Glomerular visceral epithelial cell (primary cell): ENCODE results near the gene XPA.
A peak's percentile ranks its signal among the peaks of the same experiment; 100 is the strongest.

Experiments used
- DNase-seq: peaks from one replicate; pipeline ENCODE4 v3.0.0-alpha.2; 2016; ENCODE audit errors: extremely low spot score

Gene XPA

DNA sequence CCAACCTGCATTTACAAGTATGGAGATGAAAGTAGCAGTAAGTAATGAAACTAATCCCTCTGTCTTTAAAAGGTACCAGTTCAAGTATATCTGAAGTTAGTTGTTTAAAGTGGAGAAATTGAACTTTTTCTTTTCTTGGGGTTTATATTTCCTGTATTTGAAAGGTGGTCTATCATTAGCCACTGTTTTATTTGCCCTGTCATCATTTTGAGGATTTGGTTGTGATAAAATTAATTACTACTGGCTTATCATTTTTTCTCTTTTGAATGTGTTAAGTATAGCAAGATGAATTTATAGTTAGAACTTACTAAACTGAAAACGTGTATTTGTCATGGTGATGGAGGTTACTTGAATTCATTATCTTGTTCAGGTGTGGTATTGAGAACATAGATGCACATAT, 38.4 kb downstream of the XPA start:
- DNase-seq = no peak

DNA sequence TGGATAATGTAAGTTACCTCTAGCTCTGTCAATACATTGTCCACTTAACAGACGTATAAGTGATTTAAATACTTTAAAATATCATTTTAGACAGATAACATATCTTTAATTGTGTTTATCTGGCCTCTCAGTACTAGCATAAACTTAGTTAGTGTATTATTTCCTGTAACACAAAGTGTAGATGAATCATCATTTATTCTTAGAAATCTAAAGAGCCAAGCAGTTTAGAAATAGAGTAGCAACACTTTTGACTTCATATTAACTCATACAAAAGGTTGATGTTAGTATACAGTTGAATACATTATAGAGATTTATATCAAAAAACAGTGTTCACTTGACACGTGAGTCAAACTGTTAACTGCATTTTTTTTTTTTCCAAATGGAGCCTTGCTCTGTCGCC, 45.5 kb downstream of the XPA start:
- no peak for DNase-seq

DNA sequence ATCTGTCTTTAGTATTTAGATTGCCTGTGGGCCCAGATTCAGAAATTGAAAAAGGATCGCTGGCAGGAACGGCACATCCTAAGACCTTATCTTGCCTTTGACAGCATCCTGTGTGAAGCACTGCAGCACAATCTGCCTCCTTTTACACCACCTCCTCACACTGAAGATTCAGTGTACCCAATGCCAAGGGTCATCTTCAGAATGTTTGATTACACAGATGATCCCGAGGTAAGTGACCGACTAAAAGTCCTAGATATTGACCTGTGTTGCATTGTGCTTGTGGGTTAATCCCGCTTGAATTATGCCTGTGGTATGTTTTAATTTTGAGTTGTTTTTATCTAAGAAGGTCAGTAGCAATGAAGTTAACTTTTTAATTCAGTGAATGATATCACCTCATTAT, 49.1 kb downstream of the XPA start:
- no peak for DNase-seq

DNA sequence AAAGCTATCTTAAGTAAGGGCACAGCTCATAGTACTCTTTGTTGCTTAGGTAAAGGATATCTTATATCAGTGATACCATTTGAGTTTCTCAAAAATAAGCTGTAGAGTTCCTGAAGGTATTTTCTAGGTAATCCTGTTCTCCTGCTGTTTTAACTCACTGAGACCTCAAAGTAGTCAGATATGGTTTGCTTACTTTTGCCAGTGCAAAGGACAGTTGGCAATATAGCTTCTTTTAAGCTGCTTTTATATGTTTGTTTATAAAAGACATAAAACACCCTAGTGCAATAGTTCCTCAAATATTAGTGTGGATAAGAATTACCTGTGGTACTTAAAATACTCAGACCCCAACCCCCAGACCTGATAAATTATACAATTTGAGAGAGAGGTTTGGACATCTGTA, 51.4 kb downstream of the XPA start:
- no peak for DNase-seq

DNA sequence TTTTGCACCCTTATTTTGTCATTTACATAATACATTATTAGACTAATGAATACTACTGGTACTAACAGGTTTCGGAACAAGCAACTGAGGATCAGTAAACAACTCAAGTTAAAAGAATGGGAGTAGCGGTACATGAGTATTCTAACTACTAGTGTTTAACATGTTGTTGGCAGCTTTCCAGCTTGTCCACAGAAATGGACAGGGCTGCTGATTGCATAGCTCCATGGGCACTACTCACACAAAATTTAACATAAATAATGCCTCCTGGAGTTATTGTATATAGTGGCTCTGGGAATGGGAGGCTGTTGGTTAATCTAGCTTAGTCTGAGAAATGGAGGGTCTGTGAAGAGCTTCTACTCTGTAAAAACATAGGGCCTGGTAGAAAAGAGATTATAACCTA, 56.8 kb downstream of the XPA start:
- no peak for DNase-seq

DNA sequence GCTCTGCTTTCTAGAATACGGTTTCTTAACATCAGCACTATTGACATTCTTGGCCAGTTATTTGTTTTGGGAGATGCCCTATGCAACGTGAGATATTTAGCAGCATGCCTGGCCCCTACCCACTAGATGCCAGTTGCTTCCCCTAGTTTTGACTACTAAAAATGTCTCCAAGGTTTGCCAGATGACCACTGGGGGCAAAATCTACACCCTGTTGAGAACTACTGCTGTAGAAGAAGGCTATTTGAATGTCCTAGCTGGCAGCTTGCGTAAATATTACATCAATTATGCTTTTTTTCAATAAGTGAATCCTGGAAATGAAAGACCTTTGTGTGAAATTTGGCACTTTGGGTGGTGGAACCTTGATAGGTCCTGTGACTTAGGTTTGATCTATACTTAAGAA, 58.5 kb downstream of the XPA start:
- no peak for DNase-seq

DNA sequence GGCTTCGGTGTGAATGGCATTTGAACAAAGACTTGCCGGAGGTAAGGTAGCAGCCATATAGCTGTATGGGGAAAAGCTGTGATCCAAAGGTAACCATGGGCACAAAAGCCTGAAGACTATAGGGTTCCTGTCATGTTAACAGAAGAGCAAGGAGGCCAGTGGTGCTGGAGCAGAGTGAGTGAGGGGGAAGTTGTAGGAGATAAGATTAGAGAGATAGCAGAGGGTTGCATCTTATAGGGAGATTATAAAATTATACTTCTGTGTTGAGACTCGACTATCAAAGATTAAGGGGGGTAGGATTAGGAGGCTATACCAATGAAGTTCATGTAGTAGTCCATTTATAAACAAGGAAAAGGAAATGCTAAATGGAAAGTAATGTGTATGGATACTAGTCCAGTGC, 60.2 kb downstream of the XPA start:
- no peak for DNase-seq

DNA sequence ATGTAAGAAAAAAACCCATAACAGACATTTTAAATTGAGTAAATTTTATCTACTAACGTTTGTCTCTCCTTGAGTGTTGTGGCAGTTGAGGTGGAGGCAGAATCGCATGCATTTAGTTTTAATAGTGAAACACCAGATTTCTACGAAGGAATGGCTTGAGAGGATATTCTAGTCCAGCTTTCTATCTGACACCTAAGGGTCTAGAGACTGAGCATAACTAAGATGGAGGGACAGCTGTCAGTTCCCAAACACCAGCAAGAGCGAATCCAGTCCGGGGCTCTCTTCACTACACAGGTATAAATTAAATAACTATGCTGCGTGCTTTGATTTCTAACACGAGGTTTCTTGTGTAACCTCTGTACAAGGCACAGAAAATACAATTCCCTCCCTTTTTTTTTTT, 62.1 kb downstream of the XPA start:
- DNase-seq = no peak

DNA sequence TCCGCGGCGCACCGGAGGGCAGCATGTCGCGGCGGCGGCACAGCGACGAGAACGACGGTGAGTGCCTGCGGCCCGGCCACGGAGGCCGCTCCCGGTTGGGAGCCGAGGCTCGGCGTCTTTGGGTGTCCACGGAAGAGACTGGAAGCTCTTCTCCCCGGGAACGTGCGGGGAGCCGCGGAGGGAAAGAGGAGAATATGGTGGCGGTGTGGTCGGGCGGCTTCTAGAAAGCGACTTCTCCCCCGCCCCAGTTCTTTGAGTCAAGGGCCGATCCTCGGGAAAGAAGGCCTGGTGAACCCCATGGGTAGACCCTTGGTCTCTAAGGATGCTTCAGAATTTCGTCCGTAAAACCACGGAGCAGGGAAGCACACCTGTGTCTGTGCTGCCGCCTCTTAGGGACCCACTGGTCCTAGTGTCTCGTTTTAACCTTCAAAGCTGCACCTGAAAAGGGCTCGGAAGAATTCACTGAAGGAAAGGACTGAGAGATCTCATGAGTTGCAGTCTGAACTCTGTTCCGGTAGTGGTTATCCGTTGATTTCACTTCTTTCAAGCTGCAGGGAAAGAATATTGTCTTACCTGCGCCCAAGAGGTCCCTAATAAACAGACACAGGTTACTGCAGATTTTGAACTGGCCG, 63.2 kb downstream of the XPA start:
- DNase-seq = peak; percentile 5

DNA sequence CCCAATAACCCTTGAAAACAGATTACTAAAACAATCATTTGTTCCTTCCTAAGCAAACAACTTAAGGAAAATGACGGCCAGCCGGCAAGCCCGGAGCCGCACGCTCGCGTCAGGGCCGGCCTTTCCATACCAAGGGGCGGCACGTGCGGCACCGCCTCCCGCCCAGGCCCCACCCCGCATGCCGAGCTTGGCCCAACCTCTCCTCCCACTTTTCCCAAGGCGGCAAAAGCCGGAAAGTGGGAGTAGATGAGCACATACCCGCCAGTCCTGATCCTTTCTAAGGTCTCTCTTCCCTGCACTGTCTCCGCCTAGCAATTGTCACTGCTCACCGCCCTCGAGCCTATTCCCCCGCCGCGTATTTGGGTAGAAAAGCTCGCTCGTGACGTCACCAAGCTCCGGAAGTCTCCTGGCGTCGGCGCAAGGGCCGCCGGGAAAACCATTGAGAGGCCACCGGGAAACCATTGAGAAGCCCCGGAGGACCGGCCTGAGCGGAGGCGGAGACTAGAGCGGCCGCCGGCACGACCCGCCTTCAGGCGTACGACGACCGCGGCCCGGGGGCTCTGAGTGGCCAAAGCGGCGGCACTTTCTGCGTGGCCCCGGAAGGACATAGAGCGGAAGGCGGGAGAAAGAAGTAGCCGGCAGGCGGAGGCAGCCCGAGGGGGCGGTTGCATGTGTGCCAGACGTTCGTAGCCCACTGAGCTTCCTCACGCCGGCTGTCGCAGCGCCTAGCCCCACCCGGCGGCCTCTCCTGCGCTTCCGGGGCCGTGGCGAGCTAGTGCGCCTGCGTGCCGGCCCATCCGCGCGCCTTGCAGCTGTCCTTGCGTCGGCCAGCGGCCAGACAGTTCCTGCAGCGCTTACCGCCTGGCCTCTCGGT, 63.9 kb downstream of the XPA start, which contains the start of the genes NCBP1 and TSTD2:
Gene NCBP1 (plus strand): TSS at position 837 of the 874 bp plus-strand sequence. CDS start 61 bp downstream, outside the sequence.
Gene TSTD2 (minus strand): TSS at position 384 of the 874 bp plus-strand sequence. CDS start 5,806 bp downstream, outside the sequence.
- peak; percentile 99 for DNase-seq

DNA sequence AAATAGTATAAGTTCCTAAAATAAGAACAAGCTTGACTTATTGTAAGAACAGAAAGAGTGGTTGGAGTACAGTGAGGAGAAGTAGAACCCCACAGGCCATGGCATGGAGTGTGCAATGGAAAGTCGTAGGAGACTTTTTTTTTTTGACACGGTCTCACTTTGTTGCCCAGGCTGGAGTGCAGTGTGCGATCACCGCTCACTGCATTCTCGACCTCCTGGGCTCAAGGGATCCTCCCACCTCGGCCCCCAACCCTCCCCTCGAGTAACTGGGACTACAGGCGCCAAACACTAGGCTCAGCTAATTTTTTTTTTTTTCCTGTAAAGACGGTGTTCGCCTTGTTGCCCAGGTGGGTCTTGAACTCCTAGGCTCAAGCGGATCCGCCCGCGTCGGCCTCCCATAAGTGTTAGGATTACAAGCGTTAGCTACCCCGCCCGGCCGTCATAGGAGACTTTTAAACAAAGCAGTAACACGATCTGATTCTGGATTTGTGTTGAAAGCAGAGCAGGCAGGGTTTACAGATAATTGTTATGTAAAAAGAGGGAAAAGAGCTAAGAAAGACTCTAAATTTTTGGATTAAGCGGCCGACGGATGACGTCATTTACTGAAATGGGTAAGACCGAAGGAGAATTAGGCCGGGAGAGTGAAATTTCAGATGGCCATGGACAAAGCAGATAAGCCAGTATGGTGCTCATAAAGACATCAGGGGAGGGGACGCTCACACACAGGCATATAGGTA, 64.7 kb downstream of the XPA start:
- DNase-seq = no peak

DNA sequence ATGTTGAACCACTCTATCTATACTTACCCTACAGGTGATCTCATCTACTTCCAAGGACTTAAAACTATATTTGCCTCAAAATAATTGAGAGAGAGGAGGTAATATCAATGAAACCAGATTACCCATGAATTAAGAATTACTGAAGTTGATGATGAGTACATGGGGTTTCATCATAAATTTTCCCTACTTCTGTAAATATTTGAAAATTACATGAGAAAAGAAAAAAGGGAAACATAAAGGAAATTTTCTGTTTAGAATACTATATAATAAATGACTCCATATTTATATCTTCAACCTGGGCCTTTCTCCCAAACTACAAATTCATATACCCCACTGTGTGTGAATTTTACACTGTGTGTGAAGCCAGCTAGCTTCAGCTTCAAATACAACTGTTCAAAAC, 66.5 kb downstream of the XPA start:
- no peak for DNase-seq

DNA sequence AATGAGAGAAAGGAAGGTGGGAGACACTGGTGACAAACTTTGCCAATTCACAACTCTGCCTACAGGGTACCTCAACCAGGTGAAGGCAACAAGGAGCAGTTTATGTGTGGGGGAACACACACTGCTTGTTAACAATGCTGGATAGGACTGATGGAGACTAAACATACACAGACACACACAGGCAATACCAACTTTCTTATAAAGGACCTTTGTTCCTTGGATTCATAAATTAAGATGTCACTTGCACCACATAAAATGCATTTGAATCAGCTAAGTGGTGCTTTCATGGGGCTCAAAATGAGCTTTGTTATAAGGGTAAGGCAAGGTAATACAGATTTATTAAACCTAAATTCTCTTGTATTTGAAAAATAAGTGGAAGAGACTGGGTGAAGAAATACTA, 68.0 kb downstream of the XPA start:
- no peak for DNase-seq

DNA sequence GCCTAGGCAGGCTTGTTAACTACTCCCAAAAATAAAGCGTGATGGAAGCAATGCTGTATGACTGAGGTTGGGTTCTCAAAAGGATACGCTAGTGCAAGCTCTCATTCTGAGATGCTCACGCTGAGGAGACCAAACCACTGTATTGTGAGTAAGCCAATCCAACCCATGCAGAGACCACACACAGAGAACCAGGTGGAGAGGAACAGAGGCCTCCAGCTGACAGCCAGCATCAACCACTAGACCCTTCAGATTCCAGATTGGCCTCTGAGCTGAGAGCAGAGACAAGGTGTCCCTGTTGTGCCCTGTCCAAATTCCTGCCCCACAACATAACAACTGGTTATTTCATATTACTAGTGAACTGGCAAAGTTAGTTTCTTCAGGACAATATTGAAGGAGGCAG, 68.5 kb downstream of the XPA start:
- DNase-seq = peak; percentile 7

DNA sequence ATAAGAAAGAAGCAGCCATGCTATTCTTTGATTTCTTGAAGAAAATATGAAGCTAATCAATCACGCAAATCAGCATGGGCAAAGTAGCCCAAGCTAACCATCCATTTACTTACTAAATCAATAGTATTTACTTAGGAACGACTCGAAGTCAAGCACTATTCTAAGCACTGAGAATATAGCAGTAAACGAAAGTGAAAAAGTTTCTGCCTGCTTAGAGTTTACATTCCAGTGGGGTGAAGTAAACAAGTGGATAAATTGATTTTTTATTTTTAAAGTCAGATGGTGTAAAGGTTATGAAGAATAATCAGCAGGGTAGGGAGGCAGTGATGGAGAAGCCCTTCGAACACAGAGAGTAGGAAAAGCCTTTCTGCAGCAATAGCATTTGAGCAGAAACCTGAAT, 69.5 kb downstream of the XPA start:
- DNase-seq = no peak

DNA sequence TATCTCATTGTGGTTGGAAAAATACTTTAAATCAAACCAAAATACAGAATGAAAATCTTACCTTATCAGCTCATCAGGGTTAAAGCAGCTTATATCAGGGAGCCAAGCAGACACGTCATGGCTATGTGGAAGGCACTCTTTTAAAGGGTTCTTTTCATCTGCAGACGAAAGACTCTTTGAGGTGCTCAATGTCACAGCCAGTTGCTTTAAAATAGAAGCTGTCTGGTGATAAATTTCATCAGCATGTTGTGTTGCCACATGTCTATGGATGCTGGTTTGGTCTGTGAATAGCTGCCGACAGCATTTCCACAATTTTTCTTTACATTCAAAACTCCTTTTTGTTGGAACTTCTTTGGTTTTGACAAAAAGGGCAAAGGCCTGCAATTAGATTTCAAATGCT, 71.5 kb downstream of the XPA start:
- no peak for DNase-seq
